GM18498 (cell line): ENCODE data around the gene NAT10.

Source experiments
- ATAC-seq: cut with Tn5 transposase; IDR thresholded peaks from one replicate; pipeline ENCODE4 v1.9.1; 2021; ENCODE audit warnings: mild to moderate bottlenecking, moderate library complexity; ENCODE audit not compliant: unreplicated experiment

The NAT10 gene

GRCh38 chr11:34185926-34186841 is 80.8 kb downstream of the NAT10 start:
- ATAC-seq, result no peak

GRCh38 chr11:34188181-34188580 is 82.8 kb downstream of the NAT10 start:
- ATAC-seq, result no peak

- no peak for ATAC-seq
Measured at GRCh38 chr11:34189191-34189590, 83.8 kb downstream of the NAT10 start.

- ATAC-seq, result no peak
Measured at GRCh38 chr11:34190192-34191139, 85.0 kb downstream of the NAT10 start.

- no peak for ATAC-seq
Measured at GRCh38 chr11:34191578-34191977, 86.1 kb downstream of the NAT10 start.

GRCh38 chr11:34192481-34193401 is 87.3 kb downstream of the NAT10 start:
- ATAC-seq, result no peak

- ATAC-seq, result no peak
Measured at GRCh38 chr11:34194576-34195335, 89.3 kb downstream of the NAT10 start.
